DND-41 (cell line): ENCODE measurements around the gene CACNA1I.

Experiments used
- EZH2 ChIP-seq: IDR thresholded peaks from 3 replicates; pipeline ENCODE4 v1.6.1; 2012; ENCODE audit warnings: borderline replicate concordance, low read depth, mild to moderate bottlenecking, moderate library complexity, low read length, inconsistent platforms; ENCODE audit not compliant: severe bottlenecking
- TF ChIP-seq, protein P1 (sequence below): IDR thresholded peaks from 2 replicates; pipeline ENCODE4 v1.5.1; 2012; ENCODE audit warnings: borderline replicate concordance, low read length, moderate library complexity, mild to moderate bottlenecking; ENCODE audit not compliant: poor library complexity, severe bottlenecking; ENCODE audit errors: extremely low read depth

- TF ChIP-seq, protein P1, sequence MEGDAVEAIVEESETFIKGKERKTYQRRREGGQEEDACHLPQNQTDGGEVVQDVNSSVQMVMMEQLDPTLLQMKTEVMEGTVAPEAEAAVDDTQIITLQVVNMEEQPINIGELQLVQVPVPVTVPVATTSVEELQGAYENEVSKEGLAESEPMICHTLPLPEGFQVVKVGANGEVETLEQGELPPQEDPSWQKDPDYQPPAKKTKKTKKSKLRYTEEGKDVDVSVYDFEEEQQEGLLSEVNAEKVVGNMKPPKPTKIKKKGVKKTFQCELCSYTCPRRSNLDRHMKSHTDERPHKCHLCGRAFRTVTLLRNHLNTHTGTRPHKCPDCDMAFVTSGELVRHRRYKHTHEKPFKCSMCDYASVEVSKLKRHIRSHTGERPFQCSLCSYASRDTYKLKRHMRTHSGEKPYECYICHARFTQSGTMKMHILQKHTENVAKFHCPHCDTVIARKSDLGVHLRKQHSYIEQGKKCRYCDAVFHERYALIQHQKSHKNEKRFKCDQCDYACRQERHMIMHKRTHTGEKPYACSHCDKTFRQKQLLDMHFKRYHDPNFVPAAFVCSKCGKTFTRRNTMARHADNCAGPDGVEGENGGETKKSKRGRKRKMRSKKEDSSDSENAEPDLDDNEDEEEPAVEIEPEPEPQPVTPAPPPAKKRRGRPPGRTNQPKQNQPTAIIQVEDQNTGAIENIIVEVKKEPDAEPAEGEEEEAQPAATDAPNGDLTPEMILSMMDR = no peak
- no peak for TF ChIP-seq EZH2
Measured at GRCh38 chr22:39683639-39684038, 113.1 kb downstream of the CACNA1I start.
